Measurements from ENCODE around the gene MYL10. TPM values are rescaled to one million over a fixed set of nuclear protein-coding genes. Genes with fewer than 3 reads are reported as not detected.

Gene MYL10
- total RNA-seq, 4 donors from 2014 or later: not detected

DNA sequence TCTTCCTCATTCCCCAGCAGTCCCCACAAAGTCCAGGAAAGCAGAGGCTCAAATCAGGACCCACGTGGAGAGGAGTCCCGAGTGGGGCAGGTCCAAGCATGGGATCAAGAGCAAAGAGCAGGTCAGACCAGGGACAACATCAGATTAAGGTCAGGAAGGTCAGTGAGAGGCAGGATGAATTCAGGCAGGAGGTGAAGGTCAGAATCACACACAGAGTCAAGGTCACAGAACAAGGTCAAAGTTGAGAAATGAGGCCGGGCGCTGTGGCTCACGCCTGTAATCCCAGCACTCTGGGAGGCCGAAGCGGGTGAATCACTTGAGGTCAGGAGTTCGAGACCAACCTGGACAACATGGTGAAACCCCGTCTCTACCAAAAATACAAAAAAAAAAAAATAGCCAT is 2.3 kb downstream of the MYL10 start:
- ATAC-seq (ENCODE audit: low FRiP score) (no peak), DNase-seq (ENCODE audit: low spot score) (no peak)
- TF ChIP-seq, protein P1, sequence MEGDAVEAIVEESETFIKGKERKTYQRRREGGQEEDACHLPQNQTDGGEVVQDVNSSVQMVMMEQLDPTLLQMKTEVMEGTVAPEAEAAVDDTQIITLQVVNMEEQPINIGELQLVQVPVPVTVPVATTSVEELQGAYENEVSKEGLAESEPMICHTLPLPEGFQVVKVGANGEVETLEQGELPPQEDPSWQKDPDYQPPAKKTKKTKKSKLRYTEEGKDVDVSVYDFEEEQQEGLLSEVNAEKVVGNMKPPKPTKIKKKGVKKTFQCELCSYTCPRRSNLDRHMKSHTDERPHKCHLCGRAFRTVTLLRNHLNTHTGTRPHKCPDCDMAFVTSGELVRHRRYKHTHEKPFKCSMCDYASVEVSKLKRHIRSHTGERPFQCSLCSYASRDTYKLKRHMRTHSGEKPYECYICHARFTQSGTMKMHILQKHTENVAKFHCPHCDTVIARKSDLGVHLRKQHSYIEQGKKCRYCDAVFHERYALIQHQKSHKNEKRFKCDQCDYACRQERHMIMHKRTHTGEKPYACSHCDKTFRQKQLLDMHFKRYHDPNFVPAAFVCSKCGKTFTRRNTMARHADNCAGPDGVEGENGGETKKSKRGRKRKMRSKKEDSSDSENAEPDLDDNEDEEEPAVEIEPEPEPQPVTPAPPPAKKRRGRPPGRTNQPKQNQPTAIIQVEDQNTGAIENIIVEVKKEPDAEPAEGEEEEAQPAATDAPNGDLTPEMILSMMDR (IDR thresholded peaks at IDR 0.05): no peak

DNA sequence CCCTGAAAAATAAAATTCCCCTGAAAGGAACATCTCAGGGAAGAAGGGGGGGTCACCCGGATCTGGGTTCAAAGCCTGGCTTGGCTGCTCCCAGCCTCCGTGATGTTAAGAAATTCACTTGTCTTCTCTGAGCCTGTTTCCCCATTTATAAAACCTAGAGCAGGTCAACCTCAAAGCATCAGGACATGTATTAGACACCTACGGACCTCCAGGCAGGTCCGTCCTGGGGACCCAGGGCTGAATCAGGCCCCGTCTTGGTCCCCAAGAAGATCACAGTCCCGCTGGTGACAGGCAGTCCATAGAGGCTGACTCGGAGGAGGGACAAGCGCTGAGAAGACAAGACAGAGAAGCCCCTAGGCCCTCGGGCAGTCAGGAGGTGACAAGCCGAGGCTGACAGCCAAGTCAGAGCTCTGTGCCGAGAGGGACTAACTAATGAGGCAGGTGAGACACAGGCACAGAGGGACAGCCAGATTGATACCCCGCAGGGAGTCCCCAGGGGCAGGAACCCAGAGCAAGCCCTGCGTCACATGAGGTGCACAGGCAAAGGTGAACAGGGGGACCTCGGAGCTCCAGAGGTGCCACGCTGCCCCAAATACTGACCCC is 2.9 kb downstream of the MYL10 start:
- no peak for ATAC-seq (ENCODE audit: low FRiP score)
- DNase-seq (ENCODE audit: low spot score): no peak
- TF ChIP-seq, protein P1 (IDR thresholded peaks at IDR 0.05): no peak

DNA sequence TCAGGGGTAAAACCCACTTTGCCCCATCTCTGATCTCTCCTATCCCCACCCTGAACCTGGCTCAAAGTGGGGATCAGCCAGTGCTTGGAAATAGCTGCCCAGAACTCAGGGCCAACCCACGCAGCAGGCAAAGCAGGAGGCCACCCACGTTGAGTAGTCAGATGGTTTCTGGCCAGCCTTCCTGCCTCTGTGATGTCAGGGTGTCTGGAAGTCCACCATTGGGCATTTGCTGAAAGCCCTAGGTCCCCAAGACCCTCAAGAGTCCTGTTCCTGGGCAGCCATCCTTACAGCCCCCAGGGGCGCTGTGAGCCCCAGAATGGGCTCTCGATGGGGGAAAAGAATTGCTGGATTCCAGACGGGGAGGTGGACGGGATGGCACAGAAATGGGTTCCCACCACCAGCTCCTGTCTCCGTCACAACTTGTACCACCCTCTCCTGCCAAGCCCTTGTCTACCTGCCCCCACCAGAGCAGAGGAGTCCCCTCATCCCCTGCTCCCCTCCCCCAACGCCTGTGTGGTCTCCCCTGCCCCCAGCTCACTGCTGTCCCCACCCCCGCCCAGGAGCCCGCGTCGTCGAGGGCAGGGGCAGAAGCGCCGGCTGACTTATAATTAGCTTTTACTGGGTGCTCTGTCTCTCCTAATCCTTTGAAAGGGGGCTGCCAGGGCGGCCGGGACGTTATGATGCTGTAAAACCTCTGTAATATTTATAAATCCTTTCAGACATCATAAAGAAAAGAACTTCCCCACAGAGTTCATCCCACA is 3.9 kb downstream of the MYL10 start:
- TF ChIP-seq, protein P1 (IDR thresholded peaks at IDR 0.05): no peak
- ATAC-seq (ENCODE audit: low FRiP score): no peak
- DNase-seq (ENCODE audit: low spot score): no peak

DNA sequence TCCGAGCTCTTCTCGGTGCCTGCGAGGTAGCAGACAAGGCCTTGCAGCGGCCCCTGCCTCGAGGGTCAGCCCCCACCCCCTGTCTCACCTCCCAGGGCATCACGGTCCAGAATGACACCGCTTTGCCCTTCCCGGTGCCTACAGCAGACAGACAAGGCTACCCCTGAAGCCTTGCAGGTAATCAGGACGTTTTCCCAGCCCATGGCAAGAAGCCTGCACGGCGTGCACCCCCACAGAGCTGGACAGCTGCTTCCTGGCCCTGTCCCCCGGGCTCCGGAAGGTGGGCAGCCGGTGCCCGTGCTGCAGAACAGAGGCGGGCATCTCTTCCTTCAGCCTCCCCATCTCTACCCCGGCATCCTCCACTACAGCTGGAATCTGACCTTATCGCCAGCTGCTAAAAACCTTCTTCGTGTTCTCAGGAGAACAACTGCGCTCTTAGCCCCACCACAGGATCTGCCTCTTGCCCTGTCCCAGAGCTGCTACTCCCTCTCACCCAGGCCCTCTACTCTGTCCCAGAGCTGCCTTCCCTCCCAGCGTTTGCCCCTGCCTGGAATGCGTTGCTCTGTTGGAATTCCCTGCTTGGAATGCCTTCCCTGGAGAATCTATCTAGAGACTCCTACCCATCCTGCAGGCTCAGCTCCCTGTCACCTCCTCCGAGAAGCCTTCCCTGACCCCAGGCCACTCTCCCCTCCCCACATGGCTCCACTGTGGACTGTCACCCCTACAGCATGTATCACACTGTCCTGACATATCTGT is 4.7 kb downstream of the MYL10 start:
- DNase-seq (ENCODE audit: low spot score) (no peak), ATAC-seq (ENCODE audit: low FRiP score) (no peak)
- TF ChIP-seq, protein P1 (IDR thresholded peaks at IDR 0.05): no peak

DNA sequence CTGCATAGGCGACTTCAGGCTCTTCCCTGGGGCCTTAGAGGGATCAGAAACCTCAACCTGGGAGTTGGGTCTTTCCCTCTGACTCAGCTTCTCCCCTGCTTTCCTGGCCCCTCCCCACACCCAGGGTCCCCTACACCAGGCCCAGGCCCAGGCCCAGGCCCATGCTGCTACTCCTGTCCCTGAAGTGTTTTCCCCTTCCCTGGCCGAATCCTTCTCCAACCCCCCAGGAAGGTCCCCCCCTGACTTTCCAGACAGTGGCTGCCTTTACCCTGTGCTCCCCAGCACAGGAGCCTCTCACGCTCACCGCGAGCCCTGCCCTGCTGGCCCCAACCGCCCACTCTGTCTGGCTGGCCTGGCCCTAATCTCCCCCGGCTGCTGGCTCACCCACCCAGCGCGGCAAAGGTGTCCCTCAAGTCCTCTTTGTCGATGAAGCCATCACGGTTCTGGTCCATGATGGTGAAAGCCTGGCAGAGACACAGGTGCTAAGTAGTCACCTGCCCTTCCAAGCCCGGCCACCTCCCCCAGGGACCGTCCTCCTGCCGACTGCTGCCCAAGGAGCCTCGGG is 6.4 kb downstream of the MYL10 start:
- DNase-seq (ENCODE audit: low spot score) (no peak), ATAC-seq (ENCODE audit: low FRiP score) (no peak)
- TF ChIP-seq, protein P1 (IDR thresholded peaks at IDR 0.05): no peak

DNA sequence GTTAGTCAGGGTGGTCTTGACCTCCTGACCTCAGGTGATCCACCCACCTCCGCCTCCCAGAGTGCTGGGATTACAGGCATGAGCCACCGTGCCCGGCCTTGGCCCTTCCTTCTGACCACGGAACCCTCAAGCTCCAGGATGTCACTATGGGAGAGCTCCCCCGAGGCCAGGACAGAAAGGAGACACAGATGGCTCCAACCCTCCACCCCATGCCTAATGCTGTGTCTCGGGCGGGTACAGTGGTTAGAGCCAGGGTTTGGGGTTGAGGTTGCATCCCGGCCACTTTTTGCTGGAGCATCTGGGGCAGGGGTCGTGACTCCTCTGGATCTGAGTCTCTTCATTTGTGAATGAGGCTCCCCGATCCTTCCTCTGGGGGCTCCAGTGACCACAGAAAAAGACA is 8.1 kb downstream of the MYL10 start:
- no peak for DNase-seq (ENCODE audit: low spot score)
- no peak for ATAC-seq (ENCODE audit: low FRiP score)
- TF ChIP-seq, protein P1 (IDR thresholded peaks at IDR 0.05): no peak
